Right lobe of liver (tissue), 4 donors: Measurements from ENCODE around the gene FRMD4A.

Source experiments
- CTCF ChIP-seq, 4 donors: fragments of 200-600 bp in 3 of 4; fragments of 450-650 bp in 1 of 4; IDR thresholded peaks; one replicate each; pipeline versions ENCODE4 v1.5.1 to v1.8.0; 2016 to 2022; ENCODE audit warnings: antibody characterized with exemption in 4 of 4, mild to moderate bottlenecking in 2 of 4
- POLR2A ChIP-seq: fragments of 450-650 bp; IDR thresholded peaks from one replicate; pipeline ENCODE4 v1.6.1; 2017; ENCODE audit warnings: antibody characterized with exemption, mild to moderate bottlenecking
- donor health status: DM: no; HTN: no; CAD: no.
- donor health status: DM: no; HTN: no; CAD: no.
- donor health status: DM: no; HTN: yes; CAD: no.

- TF ChIP-seq POLR2A, result no peak
- no peak for TF ChIP-seq CTCF (IDR thresholded peaks at IDR 0.05)
Measured at GRCh38 chr10:13997650-13998049, 333.1 kb downstream of the FRMD4A start.
